Cerebellar cortex (tissue), 1 donor: ENCODE results near the gene MAPK7.
A peak's percentile ranks its signal among the peaks of the same experiment; 100 is the strongest.
"Not testable (repeated sequence)": the region's sequence is repeated elsewhere in the genome, so short reads cannot be mapped to it uniquely, and the experiment has no call there.

Experiments
- DNase-seq: peaks from one replicate; pipeline ENCODE4 v3.0.0-alpha.2; 2015; ENCODE audit warnings: low spot score

The MAPK7 gene

GRCh38 chr17:19343256-19343630 is 35.1 kb upstream of the MAPK7 start:
- DNase-seq = no peak

- no peak for DNase-seq
These were observed 34.6 kb upstream of the MAPK7 start for GRCh38 chr17:19343671-19344151.

GRCh38 chr17:19344311-19345066 is 33.8 kb upstream of the MAPK7 start:
- no peak for DNase-seq

- no peak for DNase-seq
These were observed 33.2 kb upstream of the MAPK7 start for GRCh38 chr17:19345067-19345460.

GRCh38 chr17:19345486-19346350 is 32.6 kb upstream of the MAPK7 start:
- no peak for DNase-seq

GRCh38 chr17:19346351-19347255 is 31.7 kb upstream of the MAPK7 start:
- DNase-seq = peak; percentile 59

- no peak for DNase-seq
These were observed 30.8 kb upstream of the MAPK7 start for GRCh38 chr17:19347323-19348080.

- DNase-seq = no peak
These were observed 30.1 kb upstream of the MAPK7 start for GRCh38 chr17:19348081-19348650.

- DNase-seq = no peak
These were observed 29.5 kb upstream of the MAPK7 start for GRCh38 chr17:19348806-19349205.

- not testable (repeated sequence) for DNase-seq
These were observed 24.9 kb upstream of the MAPK7 start for GRCh38 chr17:19353401-19353800.

- DNase-seq = no peak
These were observed 23.6 kb upstream of the MAPK7 start for GRCh38 chr17:19354748-19355147.

GRCh38 chr17:19357351-19357750 is 20.9 kb upstream of the MAPK7 start:
- DNase-seq = no peak

- DNase-seq = no peak
These were observed 20.5 kb upstream of the MAPK7 start for GRCh38 chr17:19357761-19358160.

- DNase-seq = no peak
These were observed 19.1 kb upstream of the MAPK7 start for GRCh38 chr17:19359151-19359550.

- no peak for DNase-seq
These were observed 18.4 kb upstream of the MAPK7 start for GRCh38 chr17:19359856-19360255.

GRCh38 chr17:19360772-19361171 is 17.5 kb upstream of the MAPK7 start:
- DNase-seq = no peak

GRCh38 chr17:19361326-19361725 is 17.0 kb upstream of the MAPK7 start:
- DNase-seq = no peak

GRCh38 chr17:19361944-19362276 is 16.4 kb upstream of the MAPK7 start:
- DNase-seq = no peak

- peak; percentile 93 for DNase-seq
These were observed 15.8 kb upstream of the MAPK7 start, which contains the start of gene B9D1 for GRCh38 chr17:19362277-19363113. B9D1 (minus strand) TSS chr17:19362723; CDS start chr17:19362569, 154 bp downstream.

- DNase-seq = no peak
These were observed 15.2 kb upstream of the MAPK7 start for GRCh38 chr17:19363114-19363438.
